Adrenal gland (tissue), 5 donors: ENCODE data around the gene MED27.

Experiments
- POLR2A ChIP-seq, 2 donors: fragments of 450-650 bp; IDR thresholded peaks; one replicate each; pipeline ENCODE4 v1.6.1; 2017; ENCODE audit warnings: antibody characterized with exemption in 2 of 2, mild to moderate bottlenecking in 2 of 2, moderate library complexity in 1 of 2
- TF ChIP-seq, protein P1 (sequence below), 6 experiments: fragments of 450-650 bp in 4 of 6; fragments of 200-600 bp in 2 of 6; sonication (generic) in 1 of 6; IDR thresholded peaks; 1 replicate in 5 of 6; 2 replicates in 1 of 6; pipeline versions ENCODE4 v1.5.1 to v1.8.0; 2016 to 2021; ENCODE audit warnings: antibody characterized with exemption in 6 of 6, mild to moderate bottlenecking in 2 of 6, moderate library complexity in 1 of 6
- donor health status: DM: no; HTN: no; CAD: no.

DNA sequence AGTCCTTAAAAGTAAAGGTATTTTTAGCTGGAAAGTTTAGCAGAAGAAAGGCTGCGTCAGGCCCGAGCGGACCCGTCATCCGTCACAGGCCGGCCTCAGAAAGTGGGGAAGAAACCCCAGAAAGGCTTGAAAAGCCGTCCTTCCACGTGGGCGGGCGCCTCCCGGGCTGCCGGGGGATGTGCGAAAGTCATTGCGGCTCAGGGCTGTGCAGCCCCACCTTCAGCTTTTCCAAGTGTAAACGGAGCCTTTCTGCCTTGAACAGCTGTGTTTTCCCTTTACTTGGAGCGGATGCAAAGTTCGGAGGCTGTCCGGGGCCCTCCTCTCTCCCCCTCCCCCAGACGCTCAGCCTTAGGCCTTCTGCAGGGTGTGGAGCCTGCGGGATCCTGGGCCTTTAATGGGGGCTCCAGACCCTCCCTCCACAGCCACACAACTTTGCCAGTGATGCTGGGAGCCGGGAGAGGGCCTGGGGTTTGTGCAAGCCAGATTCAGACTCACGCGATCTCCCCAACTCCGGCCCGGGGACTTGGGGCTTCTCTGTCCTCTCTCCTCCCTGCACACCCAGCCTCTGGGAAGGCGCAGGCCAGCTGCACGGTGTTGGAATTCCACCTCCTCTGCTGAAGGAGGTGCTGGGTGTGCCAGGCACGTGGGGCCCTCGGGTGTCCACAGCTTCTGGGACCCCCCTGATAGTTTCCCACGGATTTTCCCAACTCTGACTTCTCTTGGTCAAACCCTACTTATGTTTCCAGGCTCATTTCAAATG is 244.3 kb downstream of the MED27 start:
- no peak for TF ChIP-seq POLR2A (IDR thresholded peaks at IDR 0.05)
- TF ChIP-seq, protein P1, sequence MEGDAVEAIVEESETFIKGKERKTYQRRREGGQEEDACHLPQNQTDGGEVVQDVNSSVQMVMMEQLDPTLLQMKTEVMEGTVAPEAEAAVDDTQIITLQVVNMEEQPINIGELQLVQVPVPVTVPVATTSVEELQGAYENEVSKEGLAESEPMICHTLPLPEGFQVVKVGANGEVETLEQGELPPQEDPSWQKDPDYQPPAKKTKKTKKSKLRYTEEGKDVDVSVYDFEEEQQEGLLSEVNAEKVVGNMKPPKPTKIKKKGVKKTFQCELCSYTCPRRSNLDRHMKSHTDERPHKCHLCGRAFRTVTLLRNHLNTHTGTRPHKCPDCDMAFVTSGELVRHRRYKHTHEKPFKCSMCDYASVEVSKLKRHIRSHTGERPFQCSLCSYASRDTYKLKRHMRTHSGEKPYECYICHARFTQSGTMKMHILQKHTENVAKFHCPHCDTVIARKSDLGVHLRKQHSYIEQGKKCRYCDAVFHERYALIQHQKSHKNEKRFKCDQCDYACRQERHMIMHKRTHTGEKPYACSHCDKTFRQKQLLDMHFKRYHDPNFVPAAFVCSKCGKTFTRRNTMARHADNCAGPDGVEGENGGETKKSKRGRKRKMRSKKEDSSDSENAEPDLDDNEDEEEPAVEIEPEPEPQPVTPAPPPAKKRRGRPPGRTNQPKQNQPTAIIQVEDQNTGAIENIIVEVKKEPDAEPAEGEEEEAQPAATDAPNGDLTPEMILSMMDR (IDR thresholded peaks at IDR 0.05), result no peak
